DOHH2 (cell line): ENCODE data around the gene ATIC.

Experiments used
- H3F3A ChIP-seq: fragments of 200-600 bp; sonication (generic), shearing (Covaris generic); 2 replicates; pipeline ENCODE4 v1.6.0; 2016; ENCODE audit warnings: antibody characterized with exemption, mild to moderate bottlenecking; ENCODE audit not compliant: control insufficient read depth, insufficient read depth
- H3K27ac ChIP-seq: fragments of 200-600 bp; sonication (generic); 2 replicates; pipeline ENCODE4 v1.5.1; 2014; ENCODE audit warnings: low read depth, mild to moderate bottlenecking, low read length, moderate library complexity
- H3K27me3 ChIP-seq: fragments of 200-600 bp; sonication (generic); 2 replicates; pipeline ENCODE4 v1.6.1; 2014; ENCODE audit warnings: mild to moderate bottlenecking, low read length, mixed read lengths; ENCODE audit not compliant: control insufficient read depth
- H3K36me3 ChIP-seq: fragments of 200-600 bp; sonication (generic); 2 replicates; pipeline ENCODE4 v1.6.1; 2014; ENCODE audit warnings: mild to moderate bottlenecking, low read length, moderate library complexity, mixed read lengths; ENCODE audit not compliant: control insufficient read depth
- H3K4me1 ChIP-seq: fragments of 200-600 bp; sonication (generic); 2 replicates; pipeline ENCODE4 v1.6.1; 2014; ENCODE audit warnings: mild to moderate bottlenecking, low read length, mixed read lengths; ENCODE audit not compliant: control insufficient read depth
- H3K4me2 ChIP-seq: fragments of 200-600 bp; sonication (generic); 2 replicates; pipeline ENCODE4 v1.6.0; 2014; ENCODE audit warnings: mild to moderate bottlenecking, low read length, moderate library complexity
- H3K4me3 ChIP-seq: fragments of 200-600 bp; sonication (generic); 2 replicates; pipeline ENCODE4 v1.5.1; 2014; ENCODE audit warnings: mild to moderate bottlenecking, low read length, mixed read lengths
- H3K79me2 ChIP-seq: fragments of 200-600 bp; sonication (generic); 2 replicates; pipeline ENCODE4 v1.6.1; 2014; ENCODE audit warnings: mild to moderate bottlenecking, low read length, mixed read lengths; ENCODE audit not compliant: control insufficient read depth
- H3K9me2 ChIP-seq: fragments of 200-600 bp; sonication (generic); replicated peaks from 2 replicates; pipeline ENCODE4 v1.6.1; 2014; ENCODE audit warnings: mild to moderate bottlenecking, low read length, mixed read lengths; ENCODE audit not compliant: control insufficient read depth
- H3K9me3 ChIP-seq: fragments of 200-600 bp; sonication (generic); 2 replicates; pipeline ENCODE4 v1.6.1; 2014; ENCODE audit warnings: antibody characterized with exemption, low read length, mixed read lengths; ENCODE audit not compliant: control insufficient read depth, insufficient read depth
- H4K20me1 ChIP-seq: fragments of 200-600 bp; sonication (generic); 2 replicates; pipeline ENCODE4 v1.6.0; 2014; ENCODE audit warnings: low read depth, mild to moderate bottlenecking, antibody characterized with exemption, low read length, moderate library complexity; ENCODE audit not compliant: control insufficient read depth, insufficient read depth
- EZH2phosphoT487 ChIP-seq: fragments of 200-600 bp; sonication (generic); IDR thresholded peaks from 2 replicates; pipeline ENCODE4 v1.6.1; 2017; ENCODE audit warnings: borderline replicate concordance, mild to moderate bottlenecking, antibody characterized with exemption, low read length, moderate library complexity, mixed read lengths
- TF ChIP-seq, protein P1 (sequence below): fragments of 200-600 bp; sonication (generic); IDR thresholded peaks from one replicate; pipeline ENCODE4 v1.5.1; 2014; ENCODE audit warnings: antibody characterized with exemption, mild to moderate bottlenecking, low read depth, low read length; ENCODE audit not compliant: poor library complexity, severe bottlenecking

Gene ATIC

DNA sequence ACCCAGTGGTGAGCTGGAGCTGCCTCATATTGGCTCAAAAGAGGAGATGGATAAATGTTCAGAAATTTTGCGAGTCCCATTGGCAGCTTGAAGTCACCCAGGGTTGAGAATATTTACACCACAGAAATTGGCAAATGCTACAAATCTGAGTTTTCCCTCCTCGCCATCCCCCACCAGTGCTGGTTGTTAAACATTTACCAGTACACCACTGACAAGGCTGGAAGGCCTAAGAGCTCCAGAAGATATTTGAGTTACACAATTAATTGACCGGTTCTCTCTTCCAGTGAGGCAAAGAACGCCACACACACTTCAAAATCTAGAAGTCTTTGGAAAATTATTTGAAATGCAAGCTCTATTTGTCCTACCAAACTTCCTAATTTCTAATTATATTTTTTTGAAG is 47.5 kb upstream of the ATIC start:
- no peaks in the 10 kb centered on the region for H3K9me3 ChIP-seq
- H3K36me3 ChIP-seq: no peaks in the 10 kb centered on the region
- H3K4me3 ChIP-seq: no peak overlapping the region
- no peaks in the 10 kb centered on the region for H4K20me1 ChIP-seq
- no peaks in the 10 kb centered on the region for H3K4me1 ChIP-seq
- H3F3A ChIP-seq: no peaks in the 10 kb centered on the region
- TF ChIP-seq EZH2phosphoT487: no peak
- TF ChIP-seq, protein P1, sequence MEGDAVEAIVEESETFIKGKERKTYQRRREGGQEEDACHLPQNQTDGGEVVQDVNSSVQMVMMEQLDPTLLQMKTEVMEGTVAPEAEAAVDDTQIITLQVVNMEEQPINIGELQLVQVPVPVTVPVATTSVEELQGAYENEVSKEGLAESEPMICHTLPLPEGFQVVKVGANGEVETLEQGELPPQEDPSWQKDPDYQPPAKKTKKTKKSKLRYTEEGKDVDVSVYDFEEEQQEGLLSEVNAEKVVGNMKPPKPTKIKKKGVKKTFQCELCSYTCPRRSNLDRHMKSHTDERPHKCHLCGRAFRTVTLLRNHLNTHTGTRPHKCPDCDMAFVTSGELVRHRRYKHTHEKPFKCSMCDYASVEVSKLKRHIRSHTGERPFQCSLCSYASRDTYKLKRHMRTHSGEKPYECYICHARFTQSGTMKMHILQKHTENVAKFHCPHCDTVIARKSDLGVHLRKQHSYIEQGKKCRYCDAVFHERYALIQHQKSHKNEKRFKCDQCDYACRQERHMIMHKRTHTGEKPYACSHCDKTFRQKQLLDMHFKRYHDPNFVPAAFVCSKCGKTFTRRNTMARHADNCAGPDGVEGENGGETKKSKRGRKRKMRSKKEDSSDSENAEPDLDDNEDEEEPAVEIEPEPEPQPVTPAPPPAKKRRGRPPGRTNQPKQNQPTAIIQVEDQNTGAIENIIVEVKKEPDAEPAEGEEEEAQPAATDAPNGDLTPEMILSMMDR: no peak
- no peak overlapping the region for H3K27ac ChIP-seq
- no peaks in the 10 kb centered on the region for H3K9me2 ChIP-seq
- H3K79me2 ChIP-seq: no peaks in the 10 kb centered on the region
- H3K4me2 ChIP-seq: no peak overlapping the region
- no peaks in the 10 kb centered on the region; the same call in 1 of the 2 replicates for H3K27me3 ChIP-seq

GRCh38 chr2:215269397-215270117 is 42.3 kb upstream of the ATIC start:
- Histone ChIP-seq H3K4me2 (no peak overlapping the region), H3K27ac (no peak overlapping the region), H3K9me3 (no peaks in the 10 kb centered on the region), H3K4me3 (no peak overlapping the region), H3K79me2 (no peaks in the 10 kb centered on the region), H3K27me3 (no peaks in the 10 kb centered on the region), H3K9me2 (no peaks in the 10 kb centered on the region), H3K4me1 (no peaks in the 10 kb centered on the region), H3K36me3 (no peaks in the 10 kb centered on the region), H4K20me1 (no peaks in the 10 kb centered on the region), H3F3A (no peaks in the 10 kb centered on the region)
- TF ChIP-seq, protein P1: peak; percentile 78
- TF ChIP-seq EZH2phosphoT487: no peak

DNA sequence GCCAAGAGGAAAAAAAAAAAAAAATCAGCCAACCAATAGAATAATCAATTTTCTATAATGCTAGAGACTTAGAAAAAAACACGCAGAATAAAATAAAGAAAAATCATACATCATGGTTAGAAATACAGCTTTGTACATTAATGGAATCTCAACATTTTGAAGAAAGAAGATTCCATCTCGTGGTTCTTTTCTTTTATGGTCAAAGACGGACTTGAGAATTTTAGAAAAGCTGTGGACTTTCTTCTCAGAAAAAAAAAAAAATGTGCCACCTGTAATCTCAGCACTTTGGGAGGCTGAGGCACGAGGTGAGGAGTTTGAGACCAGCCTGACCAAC is 41.8 kb upstream of the ATIC start:
- Histone ChIP-seq H3F3A (no peaks in the 10 kb centered on the region), H3K36me3 (no peaks in the 10 kb centered on the region), H3K4me2 (no peak overlapping the region), H3K9me3 (no peaks in the 10 kb centered on the region), H3K4me1 (no peaks in the 10 kb centered on the region), H3K27ac (no peak overlapping the region), H3K4me3 (no peak overlapping the region), H3K79me2 (no peaks in the 10 kb centered on the region), H3K27me3 (no peaks in the 10 kb centered on the region), H3K9me2 (no peaks in the 10 kb centered on the region), H4K20me1 (no peaks in the 10 kb centered on the region)
- TF ChIP-seq, protein P1: no peak
- no peak for TF ChIP-seq EZH2phosphoT487
